Omental fat pad (tissue), 4 donors: ENCODE data around the gene ZFR2. TPM values are rescaled to one million over a fixed set of nuclear protein-coding genes. Genes with fewer than 3 reads are reported as not detected.
"Not testable (repeated sequence)": the region's sequence is repeated elsewhere in the genome, so short reads cannot be mapped to it uniquely, and the experiment has no call there.

Experiments
- ATAC-seq: fragments of 150-250 bp; one replicate; pipeline ENCODE4 v1.9.1; 2016; ENCODE audit warnings: mild to moderate bottlenecking, moderate library complexity; ENCODE audit not compliant: low FRiP score
- DNase-seq: peaks from one replicate; pipeline ENCODE4 v3.0.0-alpha.2; 2019; ENCODE audit warnings: low spot score
- small RNA-seq: library from RNA; depleted of rRNA; stranded (forward); fragments of <200 nt; gene quantifications from one replicate; pipeline ENCODE3, GENCODE V24; 2016
- total RNA-seq, 4 donors: library from RNA; depleted of rRNA; stranded (reverse); fragments of >200 nt; gene quantifications; one replicate each; pipeline ENCODE4 v1.1.0, GENCODE V29; 2016
- TF ChIP-seq, protein P1 (sequence below), 3 donors: fragments of 450-650 bp; IDR thresholded peaks; one replicate each; pipeline ENCODE4 v1.5.1; 2016 to 2017; ENCODE audit warnings: antibody characterized with exemption in 3 of 3, mild to moderate bottlenecking in 3 of 3, moderate library complexity in 2 of 3

The ZFR2 gene
- total RNA-seq, 4 donors from 2014 or later: 0.12 TPM; not detected in 3

DNA sequence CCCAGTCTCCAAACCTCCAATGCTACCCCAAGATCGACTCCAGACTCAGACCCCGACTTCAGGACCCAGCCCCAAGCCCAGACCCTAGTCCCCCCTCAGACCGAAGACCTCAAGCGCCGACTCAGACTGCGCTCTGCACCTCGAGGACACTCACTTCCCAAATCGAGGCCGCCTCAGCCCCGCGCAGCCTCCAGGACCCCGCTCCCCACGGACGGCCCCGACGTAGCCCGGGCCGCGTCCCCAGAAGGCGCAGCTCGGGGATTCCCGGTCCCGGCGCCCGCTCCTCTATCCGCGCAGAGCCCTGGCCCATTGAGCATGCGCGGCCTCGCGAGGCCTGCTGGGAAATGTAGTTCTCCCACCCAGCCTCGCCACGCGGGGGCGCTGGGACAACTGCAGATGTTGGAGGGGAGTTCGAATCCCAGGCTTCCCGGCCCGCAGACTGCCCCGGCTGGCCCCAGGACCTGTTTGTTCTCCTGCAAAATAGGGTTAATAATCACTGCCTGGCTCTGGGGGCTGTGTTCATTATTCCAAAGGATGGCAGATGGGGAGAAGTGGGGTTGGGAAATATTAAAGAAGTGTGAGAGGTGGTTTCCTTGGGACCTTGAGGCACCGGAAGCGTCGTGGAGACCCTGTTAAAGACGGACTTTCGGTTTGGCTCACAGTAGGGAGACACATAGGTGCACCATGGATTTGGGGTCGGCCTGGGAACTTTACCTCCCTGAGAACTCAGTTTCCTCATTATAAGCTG is 107.3 kb downstream of the ZFR2 start, which contains the start of gene APBA3:
APBA3 (minus strand) TSS at position 311 of the 748 bp plus-strand sequence. CDS start 1,428 bp downstream, outside the sequence.
- TF ChIP-seq, protein P1, sequence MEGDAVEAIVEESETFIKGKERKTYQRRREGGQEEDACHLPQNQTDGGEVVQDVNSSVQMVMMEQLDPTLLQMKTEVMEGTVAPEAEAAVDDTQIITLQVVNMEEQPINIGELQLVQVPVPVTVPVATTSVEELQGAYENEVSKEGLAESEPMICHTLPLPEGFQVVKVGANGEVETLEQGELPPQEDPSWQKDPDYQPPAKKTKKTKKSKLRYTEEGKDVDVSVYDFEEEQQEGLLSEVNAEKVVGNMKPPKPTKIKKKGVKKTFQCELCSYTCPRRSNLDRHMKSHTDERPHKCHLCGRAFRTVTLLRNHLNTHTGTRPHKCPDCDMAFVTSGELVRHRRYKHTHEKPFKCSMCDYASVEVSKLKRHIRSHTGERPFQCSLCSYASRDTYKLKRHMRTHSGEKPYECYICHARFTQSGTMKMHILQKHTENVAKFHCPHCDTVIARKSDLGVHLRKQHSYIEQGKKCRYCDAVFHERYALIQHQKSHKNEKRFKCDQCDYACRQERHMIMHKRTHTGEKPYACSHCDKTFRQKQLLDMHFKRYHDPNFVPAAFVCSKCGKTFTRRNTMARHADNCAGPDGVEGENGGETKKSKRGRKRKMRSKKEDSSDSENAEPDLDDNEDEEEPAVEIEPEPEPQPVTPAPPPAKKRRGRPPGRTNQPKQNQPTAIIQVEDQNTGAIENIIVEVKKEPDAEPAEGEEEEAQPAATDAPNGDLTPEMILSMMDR (IDR thresholded peaks at IDR 0.05): peak in 1 of 3 donors; percentile 12
- ATAC-seq (peak; percentile 68), DNase-seq (peak; percentile 88)

GRCh38 chr19:3760871-3761361 is 107.9 kb downstream of the ZFR2 start:
- no peak for ATAC-seq
- DNase-seq: no peak
- TF ChIP-seq, protein P1 (IDR thresholded peaks at IDR 0.05): no peak

GRCh38 chr19:3759482-3760254 is 109.2 kb downstream of the ZFR2 start:
- DNase-seq (no peak), ATAC-seq (no peak)
- TF ChIP-seq, protein P1 (IDR thresholded peaks at IDR 0.05): no peak

- not testable (repeated sequence) for DNase-seq
Observed at GRCh38 chr19:3758297-3758696, 110.5 kb downstream of the ZFR2 start.

GRCh38 chr19:3757705-3758104 is 111.1 kb downstream of the ZFR2 start:
- ATAC-seq, DNase-seq: not testable (repeated sequence)

More at GRCh38 chr19:3758297-3758696, 110.5 kb downstream of the ZFR2 start:
- ATAC-seq: not testable (repeated sequence)

Small RNA genes within 50 kb of the gene (small RNA-seq; reads per million reads assigned to genes)
- not detected for gene AC005777.1

Other genes with a start within 250 kb of the ZFR2 start
- gene CACTIN, start 242.2 kb downstream of the ZFR2 start, total RNA-seq: 10 to 100 TPM; 14.4 to 31.1 (median 22.5) TPM
- 10 to 100 TPM; 16.1 to 21.1 (median 17.4) TPM for gene PIP5K1C, start 168.6 kb downstream of the ZFR2 start, total RNA-seq
- 1 to 10 TPM in 1 of 4 donors, under 1 TPM in 2, not detected in 1; 0.60 to 1.2 (median 0.88) TPM for gene TJP3, start 160.7 kb downstream of the ZFR2 start, total RNA-seq
- 10 to 100 TPM; 13.5 to 24.1 (median 18.7) TPM for gene APBA3, start 107.3 kb downstream of the ZFR2 start, total RNA-seq
- 10 to 100 TPM; 52.4 to 76.3 (median 68.0) TPM for gene MRPL54, start 106.4 kb downstream of the ZFR2 start, total RNA-seq
- under 1 TPM in 1 of 4 donors, not detected in 3; 0.19 TPM for gene RAX2, start 96.8 kb downstream of the ZFR2 start, total RNA-seq
- gene MATK, start 82.7 kb downstream of the ZFR2 start, total RNA-seq: 10 to 100 TPM in 1 of 4 donors, 1 to 10 TPM in 2, under 1 TPM in 1; 0.74 to 29.3 (median 3.3) TPM
- not detected for gene ATCAY, start 11.6 kb upstream of the ZFR2 start, total RNA-seq
- gene NMRK2, start 64.0 kb upstream of the ZFR2 start, total RNA-seq: not detected
- gene DAPK3, start 102.1 kb upstream of the ZFR2 start, total RNA-seq: 10 to 100 TPM; 40.7 to 71.7 (median 56.9) TPM
- gene EEF2, start 116.4 kb upstream of the ZFR2 start, total RNA-seq: 1,000 to 10,000 TPM; 1,922 to 2,283 (median 2,030) TPM
- 10 to 100 TPM; 10.6 to 21.6 (median 11.2) TPM for gene PIAS4, start 138.7 kb upstream of the ZFR2 start, total RNA-seq
- gene ZBTB7A, start 197.9 kb upstream of the ZFR2 start, total RNA-seq: 10 to 100 TPM; 33.3 to 53.3 (median 38.4) TPM